IMR-90 (cell line): ENCODE results near the gene IFT52. TPM values are rescaled to one million over a fixed set of nuclear protein-coding genes. Genes with fewer than 3 reads are reported as not detected.

Experiments
- ATAC-seq: fragments of 200-7000 bp; cut with Tn5 transposase; 2 replicates; pipeline ENCODE4 v1.9.1; 2020; ENCODE audit warnings: low read depth, mild to moderate bottlenecking, moderate library complexity
- BruUV-seq: library from RNA; stranded (reverse); fragments of 400-500 nt; replicated peaks from 2 replicates; lab custom pipeline; 2021; lab: Mats Ljungman, UMichigan
- CTCF ChIA-PET: fragments of 300-600 bp; formaldehyde crosslinking; extraction: SDS; loops from one replicate; lab custom pipeline; 2021; ENCODE audit warnings: antibody characterized with exemption; lab: Yijun Ruan, JAX
- POLR2A ChIA-PET: fragments of 300-600 bp; sonication (Branson Sonifier 250); formaldehyde crosslinking; loops from one replicate; lab custom pipeline; 2022; ENCODE audit warnings: antibody characterized with exemption; ENCODE audit not compliant: unreplicated experiment; lab: Charles Lee
- DNase-seq: peaks from one replicate; pipeline ENCODE4 v3.0.0; 2013
- H2AFZ ChIP-seq: replicated peaks from 2 replicates; pipeline ENCODE3; 2013; ENCODE audit warnings: low read length, mild to moderate bottlenecking; ENCODE audit not compliant: poor library complexity
- H2AK5ac ChIP-seq: 2 replicates; pipeline ENCODE4 v1.6.1; 2013; ENCODE audit warnings: low read depth, low read length, inconsistent platforms
- H2AK9ac ChIP-seq: replicated peaks from 2 replicates; pipeline ENCODE3; 2013; ENCODE audit warnings: mild to moderate bottlenecking, low read depth, low read length, moderate library complexity; ENCODE audit not compliant: poor library complexity
- H2BK120ac ChIP-seq: 2 replicates; pipeline ENCODE4 v1.6.1; 2013; ENCODE audit warnings: low read depth, low read length, inconsistent platforms
- H2BK15ac ChIP-seq: 3 replicates; pipeline ENCODE4 v1.6.1; 2013; ENCODE audit warnings: low read depth, low read length, inconsistent platforms
- H2BK20ac ChIP-seq: 2 replicates; pipeline ENCODE4 v1.6.1; 2013; ENCODE audit warnings: low read depth, mild to moderate bottlenecking, inconsistent platforms, low read length, moderate library complexity
- H2BK5ac ChIP-seq: 2 replicates; pipeline ENCODE4 v1.6.1; 2013; ENCODE audit warnings: mild to moderate bottlenecking, low read depth, low read length, inconsistent platforms; ENCODE audit not compliant: poor library complexity, severe bottlenecking
- H3K14ac ChIP-seq: replicated peaks from 2 replicates; pipeline ENCODE4 v1.6.1; 2013; ENCODE audit warnings: low read depth, low read length, inconsistent platforms
- H3K18ac ChIP-seq: 2 replicates; pipeline ENCODE4 v1.6.1; 2013; ENCODE audit warnings: low read depth, low read length, control low read depth
- H3K23ac ChIP-seq: 2 replicates; pipeline ENCODE4 v1.6.1; 2013; ENCODE audit warnings: low read depth, low read length, inconsistent platforms
- H3K27ac ChIP-seq: 2 replicates; pipeline ENCODE4 v1.5.1; 2013; ENCODE audit warnings: mild to moderate bottlenecking, control low read depth, low read length; ENCODE audit not compliant: insufficient read depth
- H3K27me3 ChIP-seq: 2 replicates; pipeline ENCODE4 v1.6.1; 2013; ENCODE audit warnings: low read length; ENCODE audit not compliant: control insufficient read depth, insufficient read depth
- H3K36me3 ChIP-seq: 2 replicates; pipeline ENCODE4 v1.6.1; 2013; ENCODE audit warnings: low read length, mixed read lengths; ENCODE audit not compliant: control insufficient read depth, insufficient read depth
- H3K4ac ChIP-seq: 2 replicates; pipeline ENCODE4 v1.6.1; 2013; ENCODE audit warnings: low read depth, low read length, inconsistent platforms
- H3K4me1 ChIP-seq: 2 replicates; pipeline ENCODE4 v1.6.1; 2013; ENCODE audit warnings: low read length, mixed read lengths; ENCODE audit not compliant: control insufficient read depth, insufficient read depth
- H3K4me2 ChIP-seq: 2 replicates; pipeline ENCODE4 v1.6.1; 2013; ENCODE audit warnings: low read depth, mild to moderate bottlenecking, control low read depth, low read length, moderate library complexity
- H3K4me3 ChIP-seq: 2 replicates; pipeline ENCODE4 v1.5.1; 2013; ENCODE audit warnings: low read depth, mild to moderate bottlenecking, control low read depth, low read length, moderate library complexity; ENCODE audit not compliant: insufficient read depth
- H3K56ac ChIP-seq: 2 replicates; pipeline ENCODE4 v1.6.1; 2013; ENCODE audit warnings: low read length, inconsistent platforms; ENCODE audit not compliant: insufficient read depth; ENCODE audit errors: extremely low read depth
- H3K79me1 ChIP-seq, 2 experiments: 2 replicates each; pipeline ENCODE4 v1.6.1; 2013; ENCODE audit warnings: low read length in 2 of 2, inconsistent platforms in 1 of 2, low read depth in 1 of 2
- H3K9ac ChIP-seq: 2 replicates; pipeline ENCODE4 v1.6.1; 2013; ENCODE audit warnings: low read depth, low read length, control low read depth
- H3K9me1 ChIP-seq: 2 replicates; pipeline ENCODE4 v1.6.1; 2013; ENCODE audit warnings: low read length, inconsistent platforms; ENCODE audit not compliant: insufficient read depth
- H3K9me3 ChIP-seq: 2 replicates; pipeline ENCODE4 v1.6.1; 2013; ENCODE audit warnings: low read length; ENCODE audit not compliant: control insufficient read depth, insufficient read depth
- H4K20me1 ChIP-seq: 2 replicates; pipeline ENCODE4 v1.6.1; 2013; ENCODE audit warnings: low read length, inconsistent platforms; ENCODE audit not compliant: insufficient read depth
- H4K5ac ChIP-seq: 2 replicates; pipeline ENCODE4 v1.6.1; 2013; ENCODE audit warnings: mild to moderate bottlenecking, low read depth, low read length, control low read depth
- H4K8ac ChIP-seq, 2 experiments: 2 replicates each; pipeline ENCODE4 v1.6.1; 2013; ENCODE audit warnings: low read depth in 2 of 2, low read length in 2 of 2, control low read depth in 1 of 2, inconsistent platforms in 1 of 2
- H4K91ac ChIP-seq: 2 replicates; pipeline ENCODE4 v1.6.1; 2013; ENCODE audit warnings: low read depth, low read length, inconsistent platforms; ENCODE audit not compliant: insufficient read depth
- BHLHE40 ChIP-seq: fragments of 150-350 bp; IDR thresholded peaks from 2 replicates; pipeline ENCODE4 v1.6.1; 2016; ENCODE audit warnings: mild to moderate bottlenecking, low read depth, low read length
- CEBPB ChIP-seq: IDR thresholded peaks from 2 replicates; pipeline ENCODE4 v1.6.1; 2012; ENCODE audit warnings: low read depth, low read length, improper control_type of control experiment
- CTCF ChIP-seq: conservative IDR thresholded peaks from 2 replicates; pipeline ENCODE4 v1.5.1; 2012; ENCODE audit warnings: mild to moderate bottlenecking, low read depth, low read length, improper control_type of control experiment
- ELK1 ChIP-seq: fragments of 150-350 bp; IDR thresholded peaks from 2 replicates; pipeline ENCODE4 v1.6.1; 2016; ENCODE audit warnings: low read depth, mild to moderate bottlenecking, low read length, moderate library complexity, borderline replicate concordance
- FOS ChIP-seq: fragments of 150-350 bp; IDR thresholded peaks from 2 replicates; pipeline ENCODE4 v1.6.1; 2016; ENCODE audit warnings: low read depth, low read length
- MAFK ChIP-seq: IDR thresholded peaks from 2 replicates; pipeline ENCODE4 v1.6.1; 2012; ENCODE audit warnings: low read depth, low read length, improper control_type of control experiment
- MAZ ChIP-seq: IDR thresholded peaks from 2 replicates; pipeline ENCODE4 v1.6.1; 2012; ENCODE audit warnings: low read depth, mild to moderate bottlenecking, low read length, improper control_type of control experiment, moderate library complexity, borderline replicate concordance
- NFE2L2 ChIP-seq: fragments of 150-350 bp; IDR thresholded peaks from 2 replicates; pipeline ENCODE4 v1.6.1; 2016; ENCODE audit warnings: low read depth, mild to moderate bottlenecking, low read length
- RCOR1 ChIP-seq: IDR thresholded peaks from 2 replicates; pipeline ENCODE4 v1.6.1; 2012; ENCODE audit warnings: mild to moderate bottlenecking, low read length, improper control_type of control experiment; ENCODE audit not compliant: insufficient replicate concordance
- RFX5 ChIP-seq: IDR thresholded peaks from 2 replicates; pipeline ENCODE4 v1.8.0; 2012; ENCODE audit warnings: low read depth, mild to moderate bottlenecking, low read length, moderate library complexity
- SMC3 ChIP-seq: fragments of 150-350 bp; IDR thresholded peaks from 2 replicates; pipeline ENCODE4 v1.6.1; 2016; ENCODE audit warnings: low read depth, mild to moderate bottlenecking, antibody characterized with exemption, low read length, moderate library complexity
- USF2 ChIP-seq: fragments of 150-350 bp; IDR thresholded peaks from 2 replicates; pipeline ENCODE4 v1.6.1; 2017; ENCODE audit warnings: mild to moderate bottlenecking, antibody characterized with exemption, low read length, low read depth
- WGBS, 2 experiments: methylation state at CpG; one replicate each; pipeline versions ENCODE4 v1.1.5 to v1.1.7; 2013; ENCODE audit warnings: missing lambda C conversion rate in 2 of 2; ENCODE audit not compliant: insufficient read length in 1 of 2; ENCODE audit errors: extremely low coverage in 2 of 2; 5-methylcytosine and 5-hydroxymethylcytosine counted together
- dilution Hi-C: fragments of 300-500 bp; cut with HindIII; formaldehyde crosslinking; loops from one replicate; pipeline ENCODE4 v1.14.3; 2018; ENCODE audit warnings: low sequenced_read_pairs; ENCODE audit not compliant: unreplicated experiment
- in situ Hi-C: fragments of 300-500 bp; cut with MboI; formaldehyde crosslinking; loops from 3 replicates; pipeline ENCODE4 v1.14.3; 2019; ENCODE audit warnings: low sequenced_read_pairs, inconsistent platforms, mixed read lengths
- intact Hi-C: fragments of 100-400 bp; cut with micrococcal nuclease; formaldehyde crosslinking; loops from 2 replicates; pipeline ENCODE4 v1.10.0; 2022
- polyA plus RNA-seq, 3 experiments: library from polyadenylated mRNA; depleted of rRNA; stranded (reverse); fragments of >200 nt; gene quantifications; 2 replicates each; pipeline ENCODE4 v1.2.3, GENCODE V29; 2012; ENCODE audit warnings: low replicate concordance in 1 of 3
- total RNA-seq: library from RNA; depleted of rRNA; stranded (reverse); fragments of >200 nt; gene quantifications from 2 replicates; pipeline ENCODE4 v1.2.3, GENCODE V29; 2012

Gene IFT52
- total and polyA plus RNA-seq, 2 of the 4 experiments (the other 2 are of a cell fraction) = 31.2 to 55.6 TPM

GRCh38 chr20:43571771-43572170, 19.0 kb upstream of the IFT52 start:
- no peaks in the 10 kb centered on the region for H3K79me1 ChIP-seq
- no peak overlapping the region for H2AK5ac ChIP-seq
- no peaks in the 10 kb centered on the region; the same call in 1 of the 2 replicates for H3K9me1 ChIP-seq
- H3K4ac ChIP-seq = no peak overlapping the region
- BruUV-seq = no TSS peak
- no peak overlapping the region for H4K5ac ChIP-seq
- in situ Hi-C loops (no loop called here), intact Hi-C loops (no loop called here), dilution Hi-C loops (no loop called here)
- no peaks in the 10 kb centered on the region for H3K4me1 ChIP-seq
- CTCF ChIA-PET = no interaction called here
- H3K9me3 ChIP-seq = no peaks in the 10 kb centered on the region
- H3K4me2 ChIP-seq = no peak overlapping the region
- no peak overlapping the region for H3K4me3 ChIP-seq
- no peak overlapping the region for H3K9ac ChIP-seq
- H3K23ac ChIP-seq = no peak overlapping the region
- no peaks in the 10 kb centered on the region for H4K20me1 ChIP-seq
- no CpG with 5 or more reads among the region's 6 CpGs for WGBS, 2 experiments
- H3K18ac ChIP-seq = no peak overlapping the region
- no peaks in the 10 kb centered on the region for H3K36me3 ChIP-seq
- H2BK120ac ChIP-seq = no peak overlapping the region
- ATAC-seq = no peak
- H4K8ac ChIP-seq = no peak overlapping the region
- no peak overlapping the region for H2BK15ac ChIP-seq
- H3K27ac ChIP-seq = no peak overlapping the region
- peaks cover 16% of the 10 kb centered on the region for H3K27me3 ChIP-seq
- TF ChIP-seq CEBPB (no peak), SMC3 (no peak), USF2 (no peak), BHLHE40 (no peak), FOS (no peak), ELK1 (no peak), NFE2L2 (no peak), RCOR1 (no peak), RFX5 (no peak), MAFK (no peak), CTCF (no peak), MAZ (no peak)
- POLR2A ChIA-PET = no interaction called here
- DNase-seq = no peak
- H3K56ac ChIP-seq = no peak overlapping the region
- no peak overlapping the region for H2BK20ac ChIP-seq
- H3K14ac ChIP-seq = no peak overlapping the region
- no peak overlapping the region for H2BK5ac ChIP-seq
- peak overlapping the region; percentile 21 for H2AFZ ChIP-seq
- H4K91ac ChIP-seq = no peak overlapping the region
- no peak overlapping the region for H2AK9ac ChIP-seq
